B cell (primary cell): ENCODE measurements around the gene MFSD11.

Source experiments
- CTCF ChIP-seq: fragments of 200-600 bp; IDR thresholded peaks from one replicate; pipeline ENCODE4 v1.8.0; 2022; ENCODE audit warnings: antibody characterized with exemption, mild to moderate bottlenecking
- EZH2 ChIP-seq: IDR thresholded peaks from 2 replicates; pipeline ENCODE4 v1.6.1; 2012; ENCODE audit warnings: borderline replicate concordance, low read depth, mild to moderate bottlenecking, moderate library complexity, low read length; ENCODE audit not compliant: insufficient read depth, poor library complexity, severe bottlenecking

GRCh38 chr17:76811834-76812233, 73.9 kb downstream of the MFSD11 start:
- TF ChIP-seq EZH2 (no peak), CTCF (no peak)
